MG63 (cell line): Measurements from ENCODE around the gene S100A3. TPM values are rescaled to one million over a fixed set of nuclear protein-coding genes. Genes with fewer than 3 reads are reported as not detected.
A peak's percentile ranks its signal among the peaks of the same experiment; 100 is the strongest.

ENCODE experiments used
- DNase-seq: peaks from one replicate; pipeline ENCODE4 v3.0.0-alpha.2; 2020
- H3K27me3 ChIP-seq: fragments of 250-450 bp; sonication (Bioruptor Pico); 2 replicates; pipeline ENCODE4 v1.5.1; 2020; ENCODE audit warnings: mild to moderate bottlenecking, moderate library complexity
- H3K36me3 ChIP-seq: fragments of 250-450 bp; sonication (Bioruptor Pico); 2 replicates; pipeline ENCODE4 v1.5.1; 2020; ENCODE audit warnings: mild to moderate bottlenecking, moderate library complexity
- H3K4me3 ChIP-seq: fragments of 250-450 bp; sonication (Bioruptor Pico); 2 replicates; pipeline ENCODE4 v1.5.1; 2020; ENCODE audit warnings: mild to moderate bottlenecking, moderate library complexity
- H3K9me3 ChIP-seq: fragments of 250-450 bp; sonication (Bioruptor Pico); 2 replicates; pipeline ENCODE4 v1.5.1; 2020; ENCODE audit warnings: mild to moderate bottlenecking, moderate library complexity
- total RNA-seq: library from RNA; depleted of rRNA; stranded (reverse); fragments of >200 nt; shearing (Covaris generic); gene quantifications from 2 replicates; pipeline ENCODE4 v1.2.3, GENCODE V29; 2014; ENCODE audit warnings: low replicate concordance

The S100A3 gene
- total RNA-seq, 1 experiment from 2014 or later, result 3.4 TPM

DNA sequence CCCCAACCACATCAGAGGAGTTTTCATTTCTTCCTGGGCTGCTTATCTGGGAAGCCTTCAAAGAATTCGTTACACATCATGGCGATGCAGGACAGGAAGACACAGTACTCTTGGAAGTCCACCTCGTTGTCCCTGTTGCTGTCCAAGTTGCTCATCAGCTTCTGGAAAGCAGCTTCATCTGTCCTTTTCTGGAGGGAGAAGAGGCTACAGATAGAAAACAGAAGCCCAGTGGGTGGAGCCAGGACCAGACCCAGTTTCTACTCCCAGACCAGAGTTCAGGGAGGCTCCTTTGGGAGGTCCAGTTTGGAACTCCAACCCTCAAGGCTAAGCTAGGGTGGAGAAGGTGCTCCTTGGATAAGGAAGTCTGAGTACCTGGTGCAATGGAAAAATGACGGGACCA is 5.3 kb downstream of the S100A3 start:
- no peaks in the 10 kb centered on the region for H3K27me3 ChIP-seq
- H3K36me3 ChIP-seq, result peaks cover 19% of the 10 kb centered on the region
- H3K4me3 ChIP-seq, result peak overlapping the region; percentile 48
- DNase-seq, result no peak
- no peaks in the 10 kb centered on the region for H3K9me3 ChIP-seq

DNA sequence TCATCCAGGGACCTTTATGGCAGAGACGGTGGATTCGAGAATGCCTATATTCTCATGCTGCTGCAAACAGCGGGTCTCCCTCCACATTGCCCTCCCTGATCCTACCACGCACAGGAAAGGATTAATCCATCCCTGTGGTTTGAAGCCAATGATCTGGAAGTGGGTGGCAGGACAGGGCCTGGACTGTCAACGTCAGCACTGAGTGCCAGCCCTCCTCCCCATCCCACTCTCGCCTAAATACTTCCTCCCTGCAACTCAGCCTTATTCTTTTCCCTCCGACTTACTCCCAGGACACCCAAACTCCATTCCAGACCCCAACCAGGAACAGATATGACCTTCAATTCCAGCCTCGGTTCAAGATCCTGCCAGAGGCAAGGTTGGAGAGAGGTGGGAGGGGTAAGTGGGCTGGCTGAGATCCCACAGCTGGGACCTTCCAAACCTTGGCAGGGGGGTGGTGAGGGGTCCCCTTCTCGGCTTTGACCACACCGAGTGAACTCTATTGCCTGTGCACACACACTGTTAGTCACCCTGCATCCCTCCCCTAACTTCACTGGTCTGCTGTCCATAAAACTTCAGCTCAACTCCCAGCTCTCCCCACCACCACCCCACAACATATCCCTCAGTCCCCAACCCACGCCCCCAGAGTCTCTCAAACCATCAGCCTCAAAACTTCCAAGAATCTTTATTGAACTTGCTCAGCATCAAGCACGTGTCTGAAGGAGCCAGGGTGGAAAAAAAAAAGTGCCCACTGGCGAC is 5.9 kb downstream of the S100A3 start:
- H3K4me3 ChIP-seq, result no peak overlapping the region
- no peak for DNase-seq
- H3K9me3 ChIP-seq, result no peaks in the 10 kb centered on the region
- peaks cover 19% of the 10 kb centered on the region for H3K36me3 ChIP-seq
- no peaks in the 10 kb centered on the region for H3K27me3 ChIP-seq

DNA sequence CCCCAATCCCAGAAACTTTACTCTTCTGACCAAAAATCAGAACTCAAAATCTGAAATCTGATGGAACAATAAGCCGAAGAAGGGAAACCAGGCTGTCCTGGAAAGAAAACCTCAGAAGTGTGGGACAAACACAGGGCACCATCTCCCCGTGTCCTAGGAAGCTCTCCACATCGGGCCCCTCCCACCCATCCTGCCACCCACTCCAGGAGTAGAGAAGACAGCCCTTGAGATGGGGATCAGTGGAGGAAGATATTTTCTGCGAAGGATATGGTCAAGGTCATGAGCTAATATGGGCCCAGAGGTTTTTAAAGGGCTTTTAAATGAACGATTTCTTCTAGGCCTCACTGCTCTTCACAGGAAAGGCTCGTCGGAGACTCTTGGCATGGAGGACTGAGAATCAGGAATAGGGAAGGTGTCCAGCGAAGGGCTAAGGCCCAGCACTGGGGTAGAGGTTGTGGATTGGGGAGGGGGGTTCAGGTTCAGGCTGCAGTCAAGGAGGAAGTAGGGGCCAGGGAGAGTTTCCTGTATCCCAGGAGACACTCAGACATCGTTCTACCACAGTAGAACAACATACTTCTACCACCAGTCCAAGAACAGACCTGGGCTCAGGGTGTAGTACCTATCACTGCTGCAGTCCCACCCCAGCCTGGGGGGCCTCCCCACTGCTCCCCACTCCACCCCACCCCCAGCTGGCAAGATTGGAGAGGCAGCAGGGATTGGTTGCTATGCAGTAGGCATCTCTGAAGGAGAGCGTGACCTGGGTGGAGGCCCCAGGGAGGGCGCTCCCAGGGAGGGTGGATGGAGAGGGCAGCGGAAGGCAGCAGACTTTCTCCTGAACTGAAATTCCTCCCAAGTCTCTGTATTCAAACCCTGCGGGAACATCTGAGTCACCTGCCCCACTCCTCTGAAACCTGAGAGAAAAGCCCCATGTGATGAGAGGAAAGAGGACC is 7.1 kb downstream of the S100A3 start:
- Histone ChIP-seq H3K9me3 (no peaks in the 10 kb centered on the region), H3K4me3 (no peak overlapping the region), H3K27me3 (no peaks in the 10 kb centered on the region), H3K36me3 (peaks cover 19% of the 10 kb centered on the region)
- no peak for DNase-seq

DNA sequence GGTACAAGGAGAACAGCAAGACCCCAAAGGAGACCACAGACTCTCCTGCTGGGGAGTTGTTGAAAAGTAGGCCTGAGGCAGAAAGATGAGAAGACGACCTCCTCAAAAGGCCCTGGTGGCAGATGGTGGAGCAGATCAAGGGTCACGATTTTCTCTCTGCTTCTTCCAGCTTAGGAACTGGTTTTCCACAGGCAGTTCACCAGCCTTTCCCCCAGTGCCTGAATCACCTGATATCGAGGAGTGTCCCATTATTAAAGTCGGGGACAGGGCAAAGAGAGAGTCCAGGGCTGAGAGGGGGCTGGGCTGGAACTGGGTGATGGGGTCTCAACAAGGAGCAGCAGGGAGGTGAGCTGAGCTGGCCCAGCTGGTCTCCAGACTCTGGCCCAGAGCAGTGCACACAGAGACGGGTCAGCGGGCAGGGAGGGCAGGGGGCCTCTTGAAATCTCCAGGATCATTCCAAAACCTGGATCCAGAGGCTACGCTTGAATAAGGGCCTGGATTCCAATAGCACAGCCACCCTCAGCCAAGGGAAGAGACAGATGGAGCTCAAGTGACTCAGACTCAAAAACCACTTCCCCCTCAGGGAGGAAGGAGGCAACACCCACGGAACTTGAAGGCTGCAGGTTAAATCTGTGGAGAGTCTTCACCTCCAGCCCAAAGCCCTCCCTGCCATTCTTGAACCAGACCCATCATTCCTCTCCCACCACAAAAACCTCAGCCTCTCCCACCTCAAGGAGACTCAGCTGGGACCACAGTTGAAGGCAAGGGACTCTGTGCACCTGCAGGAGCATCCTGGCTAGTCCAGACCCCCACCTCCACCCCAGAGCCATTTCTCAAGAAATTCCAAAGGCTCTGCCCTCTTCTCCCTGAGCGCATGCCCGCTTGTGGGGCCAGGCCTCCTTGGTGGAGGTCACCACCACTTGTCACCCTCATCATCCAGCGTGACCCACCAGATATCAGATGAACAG is 8.4 kb downstream of the S100A3 start, which contains the start of gene S100A5:
Gene S100A5 (minus strand): TSS at position 541 of the 968 bp plus-strand sequence. CDS start 743 bp downstream, outside the sequence.
- no peaks in the 10 kb centered on the region for H3K9me3 ChIP-seq
- H3K27me3 ChIP-seq, result no peaks in the 10 kb centered on the region
- H3K4me3 ChIP-seq, result no peak within 1 kb of the TSS
- peak; percentile 58 for DNase-seq
- peaks cover 20% of the 10 kb centered on the region for H3K36me3 ChIP-seq

DNA sequence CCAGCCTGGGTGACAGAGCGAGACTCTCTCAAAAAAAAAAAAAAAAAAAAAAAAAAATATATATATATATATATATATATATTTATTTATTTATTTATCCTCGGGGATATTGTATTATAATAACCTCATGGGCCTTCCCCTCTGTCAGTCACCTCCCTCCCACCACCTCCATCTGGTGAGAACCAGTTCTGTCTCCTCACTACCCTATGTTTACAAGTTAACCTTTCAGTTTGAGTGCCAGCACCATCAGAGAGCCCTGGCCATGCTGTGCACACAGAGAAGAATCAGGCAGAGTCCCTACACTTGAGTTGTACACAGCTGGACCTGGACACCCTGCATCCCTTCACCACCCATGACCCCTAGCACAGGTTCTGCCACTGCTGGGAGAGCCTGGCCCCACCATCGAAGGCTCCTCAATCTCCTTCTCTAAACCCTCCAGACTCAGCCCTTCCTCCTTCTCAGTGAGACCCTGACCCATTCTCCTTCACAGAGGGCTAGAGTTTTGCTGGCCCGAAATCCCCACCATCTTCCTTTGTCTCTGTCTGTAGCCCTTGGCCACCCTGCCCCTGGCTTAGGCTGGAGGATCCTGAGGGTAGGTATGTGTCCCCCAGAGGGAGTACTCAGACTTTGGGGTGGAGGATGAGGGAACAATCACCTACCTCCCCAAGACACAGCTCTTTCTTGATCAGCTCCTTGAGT is 9.5 kb downstream of the S100A3 start:
- Histone ChIP-seq H3K27me3 (no peaks in the 10 kb centered on the region), H3K36me3 (peaks cover 29% of the 10 kb centered on the region), H3K4me3 (no peak overlapping the region), H3K9me3 (no peaks in the 10 kb centered on the region)
- no peak for DNase-seq

DNA sequence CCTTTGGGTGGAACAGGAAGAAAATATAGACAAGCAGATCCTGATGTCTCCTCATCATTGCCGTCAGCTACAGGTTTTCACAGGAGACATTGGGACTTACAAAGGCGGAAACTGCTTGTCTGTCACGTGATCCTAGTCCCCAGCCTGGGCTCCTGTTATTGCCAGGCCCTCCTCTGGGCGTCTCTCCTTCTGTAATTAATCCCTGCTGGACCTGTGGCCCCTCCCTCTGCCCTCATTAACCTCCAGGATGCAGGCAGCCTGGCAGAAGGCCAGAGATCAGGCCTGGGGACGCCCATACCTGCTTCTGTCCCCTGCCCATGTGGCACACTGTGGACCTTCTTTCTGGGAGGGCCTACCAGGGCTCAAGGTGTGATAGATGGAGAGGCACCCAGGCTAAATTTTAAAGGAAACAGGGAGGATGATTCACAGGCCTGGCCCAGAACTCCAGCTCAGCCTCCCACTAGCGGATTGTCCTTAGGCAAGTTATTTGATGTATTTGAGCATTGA is 10.7 kb downstream of the S100A3 start:
- no peaks in the 10 kb centered on the region for H3K27me3 ChIP-seq
- no peak for DNase-seq
- no peaks in the 10 kb centered on the region for H3K9me3 ChIP-seq
- H3K36me3 ChIP-seq, result peaks cover 26% of the 10 kb centered on the region
- no peak overlapping the region for H3K4me3 ChIP-seq

DNA sequence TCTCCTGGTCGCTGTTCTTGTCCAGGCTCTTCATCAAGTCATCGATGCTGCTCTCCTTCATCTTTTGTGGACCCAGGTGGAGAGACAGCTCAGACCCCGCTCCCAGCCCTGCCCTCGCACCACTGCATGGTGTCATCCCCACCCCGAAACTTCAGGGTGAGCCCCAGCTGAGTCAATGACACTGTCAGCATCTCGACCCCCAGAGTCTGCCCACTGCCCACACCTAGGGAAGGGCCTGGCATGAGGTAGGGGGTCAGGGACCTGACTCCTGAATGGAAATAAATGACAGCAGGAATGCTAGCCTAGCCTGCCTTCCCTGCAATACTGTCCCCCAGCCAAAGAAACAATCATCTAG is 11.7 kb downstream of the S100A3 start:
- Histone ChIP-seq H3K36me3 (peaks cover 28% of the 10 kb centered on the region), H3K27me3 (no peaks in the 10 kb centered on the region), H3K9me3 (no peaks in the 10 kb centered on the region), H3K4me3 (no peak overlapping the region)
- DNase-seq, result no peak

DNA sequence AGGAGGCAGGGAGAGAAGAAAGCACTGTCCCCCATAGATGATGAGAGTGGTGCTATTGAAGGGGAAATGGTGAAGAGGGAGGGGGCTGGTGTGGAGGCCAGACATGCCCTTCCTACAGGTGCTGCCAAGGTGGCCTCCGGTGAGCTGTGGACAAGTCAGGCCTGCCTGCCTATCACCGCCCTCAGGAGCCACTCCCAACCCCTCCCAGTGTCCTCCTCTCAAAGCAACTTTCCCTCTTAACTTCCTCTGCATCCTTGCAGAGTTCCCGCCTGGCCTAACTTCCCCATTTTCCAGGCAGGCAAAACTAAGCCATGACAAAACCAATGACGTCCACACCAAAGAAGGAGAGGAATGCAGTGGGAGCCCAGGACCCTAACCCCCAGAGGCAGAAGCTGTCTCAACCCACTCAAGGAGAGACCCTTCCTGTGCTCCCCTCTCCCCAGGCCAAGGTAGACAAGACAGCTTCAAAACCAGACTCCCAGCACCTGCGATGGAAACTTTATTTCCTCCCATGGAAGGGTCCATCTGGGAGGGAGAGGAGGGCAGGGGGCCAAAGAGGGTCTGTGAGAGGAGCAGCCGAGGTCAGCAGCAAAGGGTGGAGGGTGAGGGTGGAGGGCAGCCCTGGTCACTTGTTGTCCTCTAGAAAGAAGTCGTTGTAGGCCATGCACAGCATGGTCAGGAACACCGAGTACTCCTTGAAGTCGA is 12.2 kb downstream of the S100A3 start:
- Histone ChIP-seq H3K9me3 (no peaks in the 10 kb centered on the region), H3K27me3 (no peaks in the 10 kb centered on the region), H3K36me3 (peaks cover 28% of the 10 kb centered on the region), H3K4me3 (no peak overlapping the region; the same call in 1 of the 2 replicates)
- no peak for DNase-seq

DNA sequence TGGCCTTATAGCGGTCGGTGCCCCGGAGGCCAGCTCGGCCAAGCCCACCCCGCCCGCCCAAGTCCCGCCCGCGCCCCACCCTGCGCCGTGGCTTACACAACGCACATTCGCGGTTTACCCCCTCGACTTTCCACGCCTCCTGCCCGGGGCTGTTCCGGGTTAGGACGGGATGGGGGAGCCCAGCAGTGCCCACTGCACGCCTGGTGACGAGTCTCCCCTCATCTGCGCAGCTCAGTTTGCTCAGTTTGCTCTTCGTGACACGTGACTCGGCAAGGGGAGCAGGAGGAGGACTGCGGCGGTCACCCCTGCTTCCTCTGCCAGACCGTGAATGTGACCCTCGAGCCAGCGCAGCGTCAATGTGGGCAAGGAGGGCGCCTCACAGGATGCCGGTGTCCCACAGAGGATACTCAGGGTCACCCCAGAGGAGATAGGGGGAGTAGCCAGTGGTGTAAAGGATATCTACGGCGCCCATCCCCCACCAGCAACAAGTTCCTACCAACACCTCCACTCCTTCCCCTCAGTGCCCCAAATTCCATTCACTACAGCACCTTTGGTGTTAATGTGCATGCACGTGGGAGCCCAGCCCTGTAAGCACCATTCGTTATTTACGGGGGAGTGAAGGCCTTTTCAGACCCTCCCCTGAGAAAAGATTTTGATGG is 12.9 kb downstream of the S100A3 start:
- Histone ChIP-seq H3K4me3 (peak overlapping the region; percentile 95), H3K27me3 (no peaks in the 10 kb centered on the region)

DNA sequence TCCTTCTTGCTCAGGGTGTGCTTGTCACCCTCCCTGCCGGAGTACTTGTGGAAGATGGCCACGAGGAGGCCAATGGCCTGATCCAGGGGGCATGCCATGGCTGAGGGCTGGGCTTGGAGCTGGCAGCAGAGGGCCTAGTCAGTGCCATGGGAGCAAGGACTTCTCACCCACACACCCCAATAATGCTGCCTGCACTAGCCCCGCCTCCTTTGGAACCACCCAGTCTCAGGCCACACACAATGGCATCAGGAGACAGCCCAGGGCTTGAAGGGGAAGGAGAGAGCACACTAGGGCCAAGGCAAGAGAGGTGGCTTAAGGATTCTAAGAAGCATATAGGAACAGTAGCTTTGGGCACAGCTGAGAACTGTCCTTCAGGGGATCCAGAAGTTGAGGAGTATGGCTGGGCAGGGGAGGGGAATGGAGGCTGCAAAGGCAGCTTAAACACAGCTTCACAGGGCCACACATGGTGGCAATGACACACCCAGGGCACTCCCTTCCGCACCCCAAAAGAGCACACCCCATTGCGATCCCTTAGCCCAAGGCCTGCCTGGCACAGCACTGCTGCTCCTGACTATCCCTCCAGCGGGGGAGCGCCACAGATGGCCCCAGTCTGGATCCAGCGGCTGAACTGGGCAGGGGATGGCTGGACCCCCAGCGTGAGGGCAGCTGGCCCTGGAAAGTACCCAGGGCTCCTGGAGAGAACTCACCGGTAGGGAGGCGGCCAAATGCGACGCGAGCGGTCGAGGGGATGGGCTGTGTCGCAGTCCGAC is 13.6 kb downstream of the S100A3 start, which contains the start of gene S100A6:
Gene S100A6 (minus strand): TSS at position 750 of the 770 bp plus-strand sequence. CDS start 652 bp downstream, at position 98.
- DNase-seq, result peak; percentile 90
- no peaks in the 10 kb centered on the region for H3K9me3 ChIP-seq
- peaks cover 28% of the 10 kb centered on the region for H3K36me3 ChIP-seq
- no peaks in the 10 kb centered on the region for H3K27me3 ChIP-seq
- H3K4me3 ChIP-seq, result peak within 1 kb of the TSS; percentile 95

More for the DNA sequence above, 12.9 kb downstream of the S100A3 start:
- H3K36me3 ChIP-seq, result peaks cover 28% of the 10 kb centered on the region
- peak; percentile 95 for DNase-seq
- H3K9me3 ChIP-seq, result no peaks in the 10 kb centered on the region

DNA sequence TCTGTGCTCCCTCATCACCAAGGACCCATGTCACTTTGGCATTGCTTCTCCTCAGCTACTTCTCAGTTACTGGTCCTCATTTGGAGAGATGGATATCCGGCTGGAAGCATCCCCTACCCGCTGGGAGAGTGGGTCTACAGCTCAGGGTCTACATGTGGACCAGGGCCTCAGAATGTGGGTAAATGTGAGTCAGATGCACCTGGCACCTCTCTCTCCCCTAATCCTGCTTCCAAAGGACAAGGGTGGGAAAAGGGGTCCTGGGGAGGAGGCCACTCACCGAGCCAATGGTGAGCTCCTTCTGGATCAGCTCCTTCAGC is 14.2 kb downstream of the S100A3 start:
- Histone ChIP-seq H3K27me3 (no peaks in the 10 kb centered on the region), H3K9me3 (no peaks in the 10 kb centered on the region), H3K36me3 (peaks cover 28% of the 10 kb centered on the region), H3K4me3 (peak overlapping the region; percentile 95)
- DNase-seq, result no peak

DNA sequence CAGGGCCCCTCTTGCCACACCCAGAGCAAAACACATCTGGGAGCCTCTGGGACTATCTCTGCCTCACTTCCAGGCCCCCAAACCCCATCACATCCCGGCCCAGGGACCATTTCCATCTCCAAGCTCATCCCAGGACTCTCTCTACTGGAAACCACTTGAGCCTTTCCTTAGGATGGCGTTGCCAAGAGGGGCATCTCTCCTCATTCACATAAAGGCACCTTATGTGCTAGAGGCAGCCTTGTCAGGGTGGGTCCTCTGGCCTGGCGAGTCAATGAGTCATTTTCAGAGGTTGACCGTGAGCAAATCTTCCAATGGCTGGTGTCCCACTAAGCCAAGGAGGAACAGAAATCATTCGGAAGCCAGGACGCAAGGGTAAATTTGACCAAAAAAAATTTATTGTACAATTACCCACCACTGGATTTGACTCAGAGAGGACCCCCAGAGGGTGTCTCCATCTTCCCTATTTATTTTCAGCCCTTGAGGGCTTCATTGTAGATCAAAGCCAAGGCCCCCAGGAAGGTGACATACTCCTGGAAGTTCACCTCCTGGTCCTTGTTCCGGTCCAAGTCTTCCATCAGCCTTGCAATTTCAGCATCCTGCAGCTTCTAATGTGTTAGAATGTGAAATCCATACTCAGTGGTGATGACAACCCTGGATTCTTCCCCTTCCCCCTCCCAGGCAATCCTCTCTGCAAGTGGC is 14.7 kb downstream of the S100A3 start:
- H3K9me3 ChIP-seq, result no peaks in the 10 kb centered on the region
- DNase-seq, result peak; percentile 74
- H3K36me3 ChIP-seq, result peaks cover 28% of the 10 kb centered on the region
- peak overlapping the region; percentile 95 for H3K4me3 ChIP-seq
- H3K27me3 ChIP-seq, result no peaks in the 10 kb centered on the region

DNA sequence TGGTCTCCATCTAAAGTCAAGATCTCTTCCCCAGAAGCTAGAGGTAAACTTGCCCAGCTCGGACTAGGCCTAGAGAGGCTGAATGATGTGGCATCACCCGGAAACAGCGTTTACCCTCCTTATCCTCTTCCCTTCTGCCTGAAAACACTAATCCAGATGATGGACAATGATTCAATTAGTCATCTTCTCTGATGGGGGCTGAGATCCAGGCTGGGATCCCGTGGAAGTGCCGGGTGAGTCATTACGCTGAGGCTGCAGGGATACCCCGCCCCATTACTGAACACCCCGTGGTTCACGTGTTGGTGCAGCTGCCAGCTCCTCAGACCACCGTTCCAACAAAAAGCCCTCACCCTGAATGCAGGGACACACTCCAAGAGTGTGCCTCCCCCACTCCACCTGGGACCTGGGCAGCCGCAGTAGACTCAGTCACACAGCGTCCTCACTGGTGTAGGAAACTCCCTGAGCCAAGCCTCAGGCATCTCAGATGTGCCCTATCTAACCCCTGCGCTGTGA is 15.3 kb downstream of the S100A3 start:
- Histone ChIP-seq H3K4me3 (peak overlapping the region; percentile 95), H3K36me3 (peaks cover 28% of the 10 kb centered on the region), H3K9me3 (no peaks in the 10 kb centered on the region), H3K27me3 (no peaks in the 10 kb centered on the region)
- DNase-seq, result peak; percentile 95
